Right lobe of liver (tissue), 6 donors: ENCODE data around the gene HIBADH. TPM values are rescaled to one million over a fixed set of nuclear protein-coding genes. Genes with fewer than 3 reads are reported as not detected.
"Not testable (repeated sequence)": the region's sequence is repeated elsewhere in the genome, so short reads cannot be mapped to it uniquely, and the experiment has no call there.

ENCODE experiments used
- ATAC-seq, 4 donors: fragments of 200-7000 bp; cut with Tn5 transposase; one replicate each; pipeline ENCODE4 v1.9.1; 2020; ENCODE audit warnings: mild to moderate bottlenecking in 4 of 4, moderate library complexity in 4 of 4
- DNase-seq, 3 donors: peaks; one replicate each; pipeline ENCODE4 v3.0.0-alpha.2; 2020
- H3K27ac ChIP-seq, 3 donors: fragments of 200-600 bp; one replicate each; pipeline ENCODE4 v1.8.0; 2022
- H3K27me3 ChIP-seq, 2 donors: fragments of 200-600 bp; one replicate each; pipeline ENCODE4 v1.8.0; 2022
- H3K36me3 ChIP-seq, 4 donors: fragments of 200-600 bp; sonication (generic) in 1 of 4; one replicate each; pipeline versions ENCODE4 v1.5.1 to v1.8.0; 2017 to 2022; ENCODE audit warnings: control low read depth in 1 of 4
- H3K4me1 ChIP-seq, 4 donors: fragments of 200-600 bp; sonication (generic) in 1 of 4; one replicate each; pipeline versions ENCODE4 v1.5.1 to v1.8.0; 2017 to 2022; ENCODE audit warnings: control low read depth in 1 of 4
- H3K4me3 ChIP-seq, 3 donors: fragments of 200-600 bp; one replicate each; pipeline ENCODE4 v1.8.0; 2022
- H3K9me3 ChIP-seq, 4 donors: fragments of 200-600 bp; sonication (generic) in 1 of 4; one replicate each; pipeline versions ENCODE4 v1.5.1 to v1.8.0; 2017 to 2022; ENCODE audit warnings: control low read depth in 1 of 4
- POLR2A ChIP-seq: fragments of 450-650 bp; IDR thresholded peaks from one replicate; pipeline ENCODE4 v1.6.1; 2017; ENCODE audit warnings: antibody characterized with exemption, mild to moderate bottlenecking
- WGBS: methylation state at CpG from one replicate; pipeline ENCODE4 v1.1.6; 2018; ENCODE audit warnings: low coverage, low lambda C conversion rate; ENCODE audit not compliant: insufficient coverage; ENCODE audit errors: missing lambda C conversion rate; 5-methylcytosine and 5-hydroxymethylcytosine counted together
- intact Hi-C, 2 donors: fragments of 100-400 bp; cut with DNase I; formaldehyde crosslinking; loops; one replicate each; pipeline versions ENCODE4 v1.11.2 to v1.14.1; 2022
- total RNA-seq, 6 experiments: library from RNA; depleted of rRNA in 2 of 6; stranded (reverse); fragments of >200 nt in 2 of 6; fragmentation: NEBNext Ultra II Directional in 3 of 6; extraction: Animal tissue kit (Norgen Biotek cat#: 25700) in 3 of 6; gene quantifications; one replicate each; pipeline versions ENCODE4 v1.1.0 to v1.2.4, GENCODE V29; 2016 to 2023
- TF ChIP-seq, protein P1 (sequence below), 4 donors: fragments of 200-600 bp in 3 of 4; fragments of 450-650 bp in 1 of 4; IDR thresholded peaks; one replicate each; pipeline versions ENCODE4 v1.5.1 to v1.8.0; 2016 to 2022; ENCODE audit warnings: antibody characterized with exemption in 4 of 4, mild to moderate bottlenecking in 2 of 4
- donor health status: DM: no; HTN: yes; CAD: no.
- donor health status: DM: no; HTN: no; CAD: no.
- donor health status: DM: no; HTN: no; CAD: no.
- donor health status: DM: no; HTN: yes; CAD: no.
- donor health status: DM: no; HTN: yes; CAD: no.

Gene HIBADH
- total RNA-seq, 6 experiments from 2014 or later, result 64.9 to 143 (median 67.2) TPM

DNA sequence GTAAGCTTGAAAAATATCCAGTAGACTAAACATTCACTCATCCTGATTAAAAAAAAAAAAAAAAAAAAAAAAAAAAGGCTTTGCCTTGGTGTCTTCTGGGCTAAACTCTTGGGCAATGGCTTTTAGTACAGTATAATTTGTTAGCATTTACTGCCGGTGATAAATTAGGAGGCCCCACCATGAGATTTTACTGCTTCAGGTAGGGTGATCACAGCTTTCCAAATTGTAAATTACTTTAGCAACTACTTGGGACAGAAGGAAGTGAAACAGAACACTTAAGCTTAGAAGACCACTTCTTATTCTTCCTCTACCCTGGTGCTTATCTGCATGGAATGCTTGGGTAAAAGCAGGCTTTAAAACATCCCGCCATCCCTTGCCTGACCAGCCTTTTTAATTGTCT is 152.1 kb downstream of the HIBADH start:
- no peaks in the 10 kb centered on the region for H3K27me3 ChIP-seq
- H3K4me1 ChIP-seq, result no peaks in the 10 kb centered on the region
- intact Hi-C loops, result no loop called here
- DNase-seq (no peak), ATAC-seq (no peak)
- no peak overlapping the region for H3K4me3 ChIP-seq
- no peak overlapping the region for H3K27ac ChIP-seq
- H3K36me3 ChIP-seq, result no peaks in the 10 kb centered on the region
- WGBS, result 88% methylated on average over 2 of the region's 2 CpGs
- H3K9me3 ChIP-seq, result no peaks in the 10 kb centered on the region
- TF ChIP-seq, protein P1, sequence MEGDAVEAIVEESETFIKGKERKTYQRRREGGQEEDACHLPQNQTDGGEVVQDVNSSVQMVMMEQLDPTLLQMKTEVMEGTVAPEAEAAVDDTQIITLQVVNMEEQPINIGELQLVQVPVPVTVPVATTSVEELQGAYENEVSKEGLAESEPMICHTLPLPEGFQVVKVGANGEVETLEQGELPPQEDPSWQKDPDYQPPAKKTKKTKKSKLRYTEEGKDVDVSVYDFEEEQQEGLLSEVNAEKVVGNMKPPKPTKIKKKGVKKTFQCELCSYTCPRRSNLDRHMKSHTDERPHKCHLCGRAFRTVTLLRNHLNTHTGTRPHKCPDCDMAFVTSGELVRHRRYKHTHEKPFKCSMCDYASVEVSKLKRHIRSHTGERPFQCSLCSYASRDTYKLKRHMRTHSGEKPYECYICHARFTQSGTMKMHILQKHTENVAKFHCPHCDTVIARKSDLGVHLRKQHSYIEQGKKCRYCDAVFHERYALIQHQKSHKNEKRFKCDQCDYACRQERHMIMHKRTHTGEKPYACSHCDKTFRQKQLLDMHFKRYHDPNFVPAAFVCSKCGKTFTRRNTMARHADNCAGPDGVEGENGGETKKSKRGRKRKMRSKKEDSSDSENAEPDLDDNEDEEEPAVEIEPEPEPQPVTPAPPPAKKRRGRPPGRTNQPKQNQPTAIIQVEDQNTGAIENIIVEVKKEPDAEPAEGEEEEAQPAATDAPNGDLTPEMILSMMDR (IDR thresholded peaks at IDR 0.05), result no peak
- TF ChIP-seq POLR2A, result no peak

DNA sequence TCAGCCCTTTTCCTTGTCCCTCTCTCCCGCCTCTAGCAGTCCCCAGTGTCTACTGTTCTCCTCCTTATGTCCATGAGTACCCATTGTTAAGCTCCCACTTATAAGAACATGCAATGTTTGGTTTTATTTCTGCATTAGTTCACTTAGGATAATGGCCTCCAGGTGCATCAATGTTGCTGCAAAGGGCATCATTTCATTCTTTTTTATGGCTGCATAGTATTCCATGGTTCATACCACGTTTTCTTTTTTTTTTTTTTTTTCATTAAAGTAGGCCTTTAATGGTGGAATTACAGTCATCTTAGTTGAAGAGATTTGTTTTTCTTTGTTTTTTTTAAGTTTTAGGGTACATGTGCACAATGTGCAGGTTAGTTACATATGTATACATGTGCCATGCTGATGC is 160.8 kb downstream of the HIBADH start:
- H3K9me3 ChIP-seq, H3K4me3 ChIP-seq, DNase-seq, H3K27ac ChIP-seq, H3K36me3 ChIP-seq, intact Hi-C loops, H3K4me1 ChIP-seq, H3K27me3 ChIP-seq, ATAC-seq: not testable (repeated sequence)
- WGBS, result 86% methylated on average over 2 of the region's 2 CpGs

DNA sequence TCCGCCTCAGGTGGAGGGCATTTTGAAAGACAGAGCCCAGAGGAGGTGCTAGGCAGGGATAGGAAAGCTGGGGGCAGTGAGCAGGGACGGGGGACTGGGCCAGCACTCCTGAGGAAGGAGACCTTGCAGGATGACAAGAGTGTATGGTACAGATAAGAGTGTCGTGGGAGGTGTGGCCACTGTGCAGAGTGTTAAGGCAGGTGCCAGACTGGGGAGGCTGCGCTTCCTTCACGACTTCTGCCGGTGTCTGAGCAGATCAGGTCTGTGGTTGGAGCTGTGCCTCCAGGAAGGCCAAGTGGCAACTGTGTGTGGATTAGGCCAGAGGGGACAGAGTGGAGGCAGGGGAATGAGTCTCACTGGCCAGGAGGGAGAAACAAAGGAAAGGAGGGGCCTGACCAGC is 161.7 kb downstream of the HIBADH start:
- peak in 1 of 4 donors; percentile 25 for ATAC-seq
- Histone ChIP-seq H3K27me3 (no peaks in the 10 kb centered on the region), H3K4me1 (no peaks in the 10 kb centered on the region), H3K27ac (no peak overlapping the region), H3K36me3 (no peaks in the 10 kb centered on the region), H3K4me3 (no peak overlapping the region), H3K9me3 (no peaks in the 10 kb centered on the region)
- intact Hi-C loops, result no loop called here
- DNase-seq, result no peak
- WGBS, result 64% methylated on average over 6 of the region's 6 CpGs
- TF ChIP-seq POLR2A, result no peak
- TF ChIP-seq, protein P1 (IDR thresholded peaks at IDR 0.05), result no peak

DNA sequence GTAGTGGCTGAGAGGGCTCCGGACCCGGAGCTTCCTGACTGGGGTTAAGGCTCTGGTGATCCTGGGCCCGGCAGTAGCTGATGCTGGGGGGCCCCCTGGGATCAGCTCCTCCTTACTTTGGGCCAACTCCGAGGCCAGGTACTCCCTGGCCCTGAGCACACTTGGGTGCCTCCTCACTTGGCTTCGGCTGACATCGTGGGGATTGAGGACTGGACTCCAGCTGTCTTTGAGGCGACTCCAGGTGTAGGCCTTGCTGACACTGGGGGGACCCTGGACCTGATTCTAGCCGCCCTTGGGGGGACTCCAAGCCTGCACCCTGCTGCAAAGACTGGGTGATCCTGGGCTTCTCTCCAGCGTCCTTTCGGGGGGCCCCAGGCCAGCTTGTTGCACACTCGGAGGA is 170.5 kb downstream of the HIBADH start:
- TF ChIP-seq, protein P1 (IDR thresholded peaks at IDR 0.05), result no peak
- TF ChIP-seq POLR2A, result no peak
- no peak for ATAC-seq
- Histone ChIP-seq H3K27me3 (no peaks in the 10 kb centered on the region), H3K27ac (no peak overlapping the region), H3K4me1 (no peaks in the 10 kb centered on the region), H3K4me3 (no peak overlapping the region), H3K9me3 (no peaks in the 10 kb centered on the region), H3K36me3 (no peaks in the 10 kb centered on the region)
- intact Hi-C loops, result no loop called here
- no CpG with 5 or more reads among the region's 11 CpGs for WGBS
- DNase-seq, result no peak

DNA sequence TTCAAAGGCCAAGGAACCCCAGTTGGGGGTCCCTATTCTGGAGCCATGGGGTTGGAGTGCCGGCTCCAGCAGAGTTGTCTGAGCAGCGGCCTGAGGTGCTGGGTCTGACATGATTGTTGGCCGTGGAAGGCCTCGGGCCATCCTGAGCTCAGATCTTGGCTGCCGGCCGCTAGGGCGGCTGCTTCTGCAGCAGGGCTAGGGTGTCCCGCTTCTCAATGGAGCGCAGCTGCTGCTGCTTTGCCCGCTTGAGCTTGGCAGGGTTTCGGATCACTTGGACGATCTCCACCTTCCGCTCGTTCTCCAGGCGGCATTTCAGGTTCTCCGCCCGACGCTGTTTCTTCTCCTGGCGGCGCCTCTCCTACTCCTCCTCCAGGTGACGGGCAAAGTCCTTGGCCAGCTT is 171.1 kb downstream of the HIBADH start:
- Histone ChIP-seq H3K27me3 (no peaks in the 10 kb centered on the region), H3K4me3 (no peak overlapping the region), H3K27ac (no peak overlapping the region), H3K36me3 (no peaks in the 10 kb centered on the region), H3K9me3 (no peaks in the 10 kb centered on the region), H3K4me1 (no peaks in the 10 kb centered on the region)
- TF ChIP-seq, protein P1 (IDR thresholded peaks at IDR 0.05), result no peak
- TF ChIP-seq POLR2A, result no peak
- WGBS, result 80% methylated on average over 1 of the region's 21 CpGs
- DNase-seq (no peak), ATAC-seq (no peak)
- intact Hi-C loops, result no loop called here
